GM12891 (cell line): ENCODE data around the gene NPY.

Source experiments
- POLR2A ChIP-seq: IDR thresholded peaks from 2 replicates; pipeline ENCODE4 v1.6.1; 2011; ENCODE audit warnings: low read depth, low read length, control low read depth
- SPI1 ChIP-seq: IDR thresholded peaks from 2 replicates; pipeline ENCODE4 v1.6.1; 2011; ENCODE audit warnings: low read depth, low read length, control low read depth

GRCh38 chr7:24334627-24335026 lies 50.6 kb downstream of the NPY start:
- no peak for TF ChIP-seq SPI1
- no peak for TF ChIP-seq POLR2A
